Measurements from ENCODE around the gene TMEM181.
"Not testable (repeated sequence)": the region's sequence is repeated elsewhere in the genome, so short reads cannot be mapped to it uniquely, and the experiment has no call there.

TMEM181 gene

DNA sequence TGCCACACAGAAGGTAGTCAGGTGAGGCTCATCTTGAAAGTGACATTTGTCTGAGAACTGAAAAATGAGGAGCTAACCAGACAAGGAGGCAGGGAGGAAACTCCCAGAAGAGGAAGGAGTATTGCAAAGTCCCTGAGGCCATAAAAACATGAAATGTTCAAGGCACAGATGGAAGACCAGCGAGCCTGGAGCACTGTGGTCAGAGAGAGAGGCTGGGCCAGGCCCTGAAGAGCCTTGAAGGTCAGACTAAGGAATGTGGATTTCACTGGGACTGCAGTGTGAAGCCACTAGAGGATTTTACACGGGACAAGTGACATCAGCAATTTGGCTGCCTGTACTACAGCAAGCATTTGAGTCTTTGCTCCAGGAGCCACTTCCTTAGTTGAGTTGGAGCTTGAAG, 21.1 kb upstream of the TMEM181 start:
- DNase-seq: no peak

- DNase-seq: no peak
These were observed 20.5 kb upstream of the TMEM181 start for GRCh38 chr6:158539413-158539812.

DNA sequence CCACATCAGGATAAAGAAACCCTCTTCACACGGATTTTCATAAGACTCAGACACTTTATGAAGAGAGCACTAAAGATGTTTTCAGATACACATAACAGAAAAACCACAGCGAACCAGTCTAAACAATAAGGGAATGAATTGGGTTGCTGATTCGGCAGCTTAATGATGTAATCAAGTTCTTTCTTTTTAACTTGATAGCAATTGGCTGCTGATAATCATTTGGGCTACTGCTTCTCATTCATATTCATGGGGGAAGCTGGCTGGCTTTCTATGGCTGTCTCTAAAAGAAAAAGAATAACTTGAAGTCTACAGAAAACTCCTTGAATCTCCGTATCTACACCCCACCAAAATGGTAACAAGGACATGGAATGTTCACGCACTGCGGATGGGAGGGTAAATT, 20.0 kb upstream of the TMEM181 start:
- no peak for DNase-seq

DNA sequence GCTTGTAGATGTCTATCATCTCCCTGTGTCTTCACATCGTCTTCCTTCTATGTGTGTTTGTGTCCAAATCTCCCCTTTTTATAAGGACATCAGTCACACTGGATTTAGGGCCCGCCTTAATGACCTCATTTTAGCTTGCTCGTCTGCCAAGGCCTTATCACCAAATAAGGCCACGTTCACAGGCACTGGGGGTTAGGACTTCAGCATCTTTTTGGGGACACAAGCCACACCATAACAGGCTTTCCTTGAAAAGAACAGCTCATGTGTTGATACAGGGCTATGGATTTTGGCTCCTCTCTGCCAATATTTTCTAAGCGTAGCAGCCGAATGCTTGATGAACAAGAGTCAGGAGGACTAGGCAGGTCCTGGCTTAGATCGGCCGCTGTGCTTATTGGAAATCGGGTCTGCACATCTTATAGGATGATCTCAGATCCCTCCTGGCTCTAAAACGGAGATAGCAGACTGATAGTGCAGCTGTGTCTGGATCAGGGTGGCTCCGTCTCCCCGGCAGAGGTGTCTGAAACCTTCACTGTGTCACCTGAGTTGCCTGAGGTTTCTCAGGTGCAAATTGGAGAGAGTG, 16.2 kb upstream of the TMEM181 start:
- DNase-seq: no peak

GRCh38 chr6:158544428-158544827, 15.5 kb upstream of the TMEM181 start:
- DNase-seq: no peak

DNA sequence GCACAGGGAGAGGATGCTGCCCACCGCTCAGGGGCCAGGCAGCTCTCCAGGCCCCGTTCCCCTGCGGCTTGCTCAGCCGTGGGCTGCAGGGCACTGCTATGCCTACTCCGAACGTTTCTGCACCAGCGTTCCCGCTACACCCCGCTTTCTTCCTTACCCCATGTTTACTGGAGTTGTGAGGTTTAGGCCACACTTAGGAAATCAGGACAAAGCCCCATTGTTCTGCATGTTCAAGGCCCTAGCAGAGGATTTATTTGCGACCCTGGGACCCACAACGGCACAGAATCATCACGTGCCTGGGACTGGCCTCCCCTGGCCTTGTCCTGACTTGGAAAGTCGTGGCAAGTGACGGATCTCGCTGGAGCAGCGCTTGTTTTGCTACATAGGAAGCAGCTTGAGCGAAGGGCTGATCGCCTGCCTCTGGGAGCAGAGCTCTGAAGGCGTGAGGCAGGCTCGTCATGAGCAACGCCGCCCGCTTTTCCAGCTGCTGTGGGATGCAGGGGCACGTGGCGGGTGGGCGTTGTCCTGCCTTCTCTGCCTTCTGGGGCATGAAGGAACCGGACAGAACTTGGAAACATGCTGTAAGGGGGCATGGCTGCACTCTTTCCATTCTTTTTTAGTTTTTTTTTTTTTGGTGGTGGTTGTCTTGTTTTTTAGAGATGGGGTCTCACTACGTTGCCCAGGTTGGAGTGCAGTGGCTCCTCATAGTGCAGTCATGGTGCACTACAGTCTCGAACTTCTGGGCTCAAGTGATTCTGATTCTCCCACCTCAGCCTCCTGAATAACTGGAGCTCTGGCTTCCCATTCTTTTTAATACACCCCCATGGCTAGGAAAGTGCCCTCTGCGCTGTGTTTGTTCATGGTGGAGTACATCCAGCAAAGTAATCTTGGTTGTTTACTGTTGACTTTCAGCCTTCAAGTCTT, 14.6 kb upstream of the TMEM181 start:
- DNase-seq: no peak

DNA sequence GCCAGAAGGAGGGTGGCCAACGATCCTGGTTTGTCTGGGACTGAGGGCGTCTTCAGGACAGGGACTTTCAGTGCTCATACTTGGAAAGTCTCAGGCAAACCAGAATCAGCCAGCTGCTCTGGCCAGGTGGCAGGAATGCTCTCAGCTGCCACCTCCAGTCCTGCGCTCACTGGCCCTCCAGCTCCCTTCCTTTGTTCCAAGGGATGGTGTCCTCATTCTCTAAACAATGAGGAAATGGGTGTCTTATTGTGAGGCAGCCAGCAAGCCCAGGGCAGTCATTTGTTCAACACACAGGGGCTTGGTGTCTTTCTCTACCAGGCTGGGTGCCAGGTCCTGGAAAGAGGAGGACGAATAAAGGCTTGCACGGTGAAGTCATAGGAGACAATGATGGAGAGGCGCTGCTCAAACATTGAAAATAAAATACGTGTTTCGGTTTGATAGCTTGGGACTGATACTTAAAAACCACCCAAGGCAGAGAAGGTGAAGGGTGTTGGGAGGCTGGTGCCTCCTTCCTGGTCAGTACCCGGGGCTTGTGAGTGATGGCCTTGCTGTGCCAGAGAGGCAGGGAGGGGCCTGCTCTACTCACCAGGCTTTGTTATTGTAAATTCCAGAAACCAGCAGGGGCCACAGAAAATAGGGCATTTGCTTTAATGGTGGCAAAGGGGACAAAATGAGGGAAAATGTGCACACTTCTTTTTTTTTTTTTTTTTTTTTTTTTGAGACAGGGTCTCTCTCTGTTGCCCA, 11.3 kb upstream of the TMEM181 start:
- DNase-seq: peak; percentile 93

DNA sequence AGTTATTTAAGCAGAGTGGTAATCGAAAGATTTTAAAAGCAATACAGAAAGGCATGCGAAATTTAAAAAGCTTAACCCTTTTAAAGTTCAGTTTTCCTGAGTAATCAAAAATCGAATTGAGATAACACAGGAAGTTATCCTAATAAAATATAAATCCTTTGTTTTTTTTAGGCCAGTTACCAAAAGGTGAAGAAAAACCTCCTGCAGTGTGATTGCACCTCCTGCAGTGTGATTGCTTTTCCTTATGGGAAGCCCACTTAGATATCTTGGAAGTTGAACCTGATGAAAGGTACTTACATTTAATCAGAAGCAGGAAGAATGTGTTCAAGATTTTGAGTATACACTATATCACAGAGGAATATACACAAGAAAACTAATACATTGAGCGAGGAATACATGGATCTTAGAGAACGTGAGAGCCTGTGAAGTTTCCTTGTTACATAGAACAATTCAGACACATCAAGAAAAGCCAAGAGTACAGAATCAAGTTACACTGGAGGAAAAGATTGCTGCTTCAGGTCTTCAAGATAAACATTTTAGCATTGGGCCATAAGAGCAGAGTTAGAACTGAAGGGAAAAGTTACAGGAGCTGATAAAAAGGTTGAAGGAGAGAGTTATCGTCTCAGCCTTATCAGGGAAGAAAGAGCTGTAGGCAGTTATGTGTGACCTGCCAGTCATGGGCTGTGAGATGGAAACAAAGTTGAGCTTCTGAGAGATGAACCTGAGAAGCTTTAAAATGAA, 7.7 kb upstream of the TMEM181 start:
- no peak for DNase-seq

DNA sequence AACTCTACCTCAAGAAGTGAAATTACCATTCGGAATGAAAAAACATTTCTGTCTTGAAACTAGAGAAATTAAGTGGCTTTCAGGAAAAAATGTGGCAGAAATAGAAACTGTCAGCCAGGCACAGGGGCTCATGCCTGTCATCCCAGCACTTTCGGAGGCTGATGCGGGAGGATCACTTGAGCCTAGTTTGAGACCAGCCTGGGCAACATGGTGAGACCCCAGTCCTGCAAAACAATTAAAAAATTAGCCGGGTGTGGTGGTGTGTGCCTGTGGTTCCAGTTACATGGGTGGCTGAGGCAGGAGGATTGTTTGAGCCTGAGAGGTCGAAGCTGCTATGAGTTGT, 7.1 kb upstream of the TMEM181 start:
- DNase-seq: no peak

- no peak for DNase-seq
These were observed 5.1 kb upstream of the TMEM181 start for GRCh38 chr6:158554611-158555361.

DNA sequence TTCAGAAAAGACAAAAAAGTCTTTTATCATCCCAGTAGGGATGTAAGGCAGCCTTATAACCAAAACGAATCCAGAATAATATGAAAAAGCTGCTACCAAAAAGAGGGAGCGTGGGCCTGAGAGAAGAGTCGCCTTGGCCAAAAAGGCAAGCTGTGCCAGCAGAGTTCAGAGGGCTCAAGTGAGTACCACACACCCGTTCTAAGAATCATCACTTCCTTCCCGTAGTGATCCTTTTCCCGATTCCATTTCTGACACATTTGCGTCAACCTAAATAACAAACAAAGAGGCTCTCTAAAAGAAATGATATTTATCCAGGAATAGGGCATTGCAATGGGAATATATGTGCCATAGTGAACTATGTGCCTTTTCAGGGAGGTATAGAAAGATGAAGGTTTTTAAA, 3.8 kb upstream of the TMEM181 start:
- no peak for DNase-seq

- DNase-seq: not testable (repeated sequence)
These were observed 2.8 kb upstream of the TMEM181 start for GRCh38 chr6:158557110-158557509.

DNA sequence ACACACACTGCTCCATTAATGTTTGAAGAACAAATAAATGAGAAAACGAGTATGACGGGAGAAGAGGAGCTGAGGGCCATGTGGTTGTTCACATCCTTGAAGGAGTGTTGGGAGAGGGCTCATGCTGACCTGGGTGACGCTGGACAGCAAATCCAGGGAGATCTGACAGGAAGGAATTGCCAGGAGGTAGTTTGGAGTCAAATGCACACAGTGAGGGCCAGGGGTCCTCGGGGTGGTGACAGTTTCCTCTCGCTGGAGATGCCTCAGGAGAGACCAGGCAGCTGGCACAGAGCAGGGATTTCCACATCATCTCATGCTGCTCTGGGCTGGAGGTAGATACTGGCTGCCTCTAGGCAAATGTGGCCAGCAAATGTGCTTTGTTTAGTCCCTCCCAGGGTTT, 2.0 kb upstream of the TMEM181 start:
- no peak for DNase-seq

GRCh38 chr6:158558415-158559306, 1.2 kb upstream of the TMEM181 start:
- no peak for DNase-seq

GRCh38 chr6:158559338-158559894, 475 bp upstream of the TMEM181 start:
- DNase-seq: no peak

- DNase-seq: no peak
These were observed 987 bp downstream of the TMEM181 start for GRCh38 chr6:158560836-158561320.

- DNase-seq: no peak
These were observed 1.5 kb downstream of the TMEM181 start for GRCh38 chr6:158561321-158561884.

- no peak for DNase-seq
These were observed 2.0 kb downstream of the TMEM181 start for GRCh38 chr6:158561938-158562337.

- no peak for DNase-seq
These were observed 4.6 kb downstream of the TMEM181 start for GRCh38 chr6:158564243-158565121.

GRCh38 chr6:158565122-158565429, 5.2 kb downstream of the TMEM181 start:
- DNase-seq: no peak
